Right lobe of liver (tissue), 4 donors: ENCODE results near the gene RUNDC3A.

Source experiments
- CTCF ChIP-seq, 4 donors: fragments of 200-600 bp in 3 of 4; fragments of 450-650 bp in 1 of 4; IDR thresholded peaks; one replicate each; pipeline versions ENCODE4 v1.5.1 to v1.8.0; 2016 to 2022; ENCODE audit warnings: antibody characterized with exemption in 4 of 4, mild to moderate bottlenecking in 2 of 4
- POLR2A ChIP-seq: fragments of 450-650 bp; IDR thresholded peaks from one replicate; pipeline ENCODE4 v1.6.1; 2017; ENCODE audit warnings: antibody characterized with exemption, mild to moderate bottlenecking
- donor health status: DM: no; HTN: no; CAD: no.
- donor health status: DM: no; HTN: no; CAD: no.
- donor health status: DM: no; HTN: yes; CAD: no.

- TF ChIP-seq CTCF (IDR thresholded peaks at IDR 0.05), result no peak
- no peak for TF ChIP-seq POLR2A
Observed at GRCh38 chr17:44315760-44316731, 7.6 kb downstream of the RUNDC3A start.
